GM21737 (cell line): ENCODE measurements around the gene ROPN1.
"Not testable (repeated sequence)": the region's sequence is repeated elsewhere in the genome, so short reads cannot be mapped to it uniquely, and the experiment has no call there.

ENCODE experiments used
- ATAC-seq: cut with Tn5 transposase; IDR thresholded peaks from one replicate; pipeline ENCODE4 v1.9.1; 2021; ENCODE audit warnings: mild to moderate bottlenecking, moderate library complexity; ENCODE audit not compliant: unreplicated experiment

The ROPN1 gene

GRCh38 chr3:124001366-124001765 lies 9.4 kb upstream of the ROPN1 start:
- ATAC-seq, result not testable (repeated sequence)

GRCh38 chr3:123997543-123997942 lies 5.6 kb upstream of the ROPN1 start:
- no peak for ATAC-seq

GRCh38 chr3:123993818-123994217 lies 1.9 kb upstream of the ROPN1 start:
- ATAC-seq, result no peak

GRCh38 chr3:123986427-123986826 lies 5.5 kb downstream of the ROPN1 start:
- ATAC-seq, result no peak

- no peak for ATAC-seq
Observed at GRCh38 chr3:123984957-123985356, 7.0 kb downstream of the ROPN1 start.

- no peak for ATAC-seq
Observed at GRCh38 chr3:123984350-123984749, 7.6 kb downstream of the ROPN1 start.

GRCh38 chr3:123981317-123981716 lies 10.6 kb downstream of the ROPN1 start:
- ATAC-seq, result not testable (repeated sequence)

GRCh38 chr3:123980539-123980938 lies 11.4 kb downstream of the ROPN1 start:
- ATAC-seq, result no peak

GRCh38 chr3:123979525-123980501 lies 12.1 kb downstream of the ROPN1 start:
- ATAC-seq, result not testable (repeated sequence)

- ATAC-seq, result not testable (repeated sequence)
Observed at GRCh38 chr3:123976904-123977303, 15.0 kb downstream of the ROPN1 start.

- ATAC-seq, result not testable (repeated sequence)
Observed at GRCh38 chr3:123976181-123976898, 15.6 kb downstream of the ROPN1 start.

- ATAC-seq, result not testable (repeated sequence)
Observed at GRCh38 chr3:123975030-123975429, 16.9 kb downstream of the ROPN1 start.

GRCh38 chr3:123971406-123971805 lies 20.5 kb downstream of the ROPN1 start:
- no peak for ATAC-seq

- ATAC-seq, result not testable (repeated sequence)
Observed at GRCh38 chr3:123967260-123967659, 24.7 kb downstream of the ROPN1 start.

GRCh38 chr3:123966799-123967198 lies 25.1 kb downstream of the ROPN1 start:
- not testable (repeated sequence) for ATAC-seq

- not testable (repeated sequence) for ATAC-seq
Observed at GRCh38 chr3:123964793-123965192, 27.1 kb downstream of the ROPN1 start.

GRCh38 chr3:123961508-123961856 lies 30.4 kb downstream of the ROPN1 start:
- no peak for ATAC-seq

- ATAC-seq, result peak; percentile 76
Observed at GRCh38 chr3:123960781-123961507, 31.0 kb downstream of the ROPN1 start, which contains the start of gene CCDC14. Gene CCDC14, minus strand, starts transcription at chr3:123961229. Its CDS starts 56 bp downstream, at chr3:123961173.

- no peak for ATAC-seq
Observed at GRCh38 chr3:123953735-123954134, 38.2 kb downstream of the ROPN1 start.

GRCh38 chr3:123952844-123953520 lies 38.9 kb downstream of the ROPN1 start:
- no peak for ATAC-seq
